NK-92 (cell line): Measurements from ENCODE around the gene GMDS.

Experiments used
- DNase-seq: peaks from one replicate; lab custom pipeline; 2025; ENCODE audit not compliant: unreplicated experiment; lab: John Stamatoyannopoulos, UW

Gene GMDS

GRCh38 chr6:2103765-2104523 lies 141.5 kb downstream of the GMDS start:
- no peak for DNase-seq

GRCh38 chr6:2102966-2103365 lies 142.4 kb downstream of the GMDS start:
- DNase-seq: no peak

- no peak for DNase-seq
These were observed 143.0 kb downstream of the GMDS start for GRCh38 chr6:2102316-2102883.

GRCh38 chr6:2101213-2101612 lies 144.2 kb downstream of the GMDS start:
- DNase-seq: no peak

GRCh38 chr6:2099870-2100269 lies 145.5 kb downstream of the GMDS start:
- DNase-seq: no peak

- no peak for DNase-seq
These were observed 147.9 kb downstream of the GMDS start for GRCh38 chr6:2097464-2097863.

GRCh38 chr6:2094642-2095041 lies 150.8 kb downstream of the GMDS start:
- no peak for DNase-seq

- no peak for DNase-seq
These were observed 159.0 kb downstream of the GMDS start for GRCh38 chr6:2086326-2086965.

- DNase-seq: no peak
These were observed 159.7 kb downstream of the GMDS start for GRCh38 chr6:2085657-2086056.

GRCh38 chr6:2081155-2082138 lies 164.0 kb downstream of the GMDS start:
- DNase-seq: no peak

GRCh38 chr6:2078888-2079287 lies 166.5 kb downstream of the GMDS start:
- no peak for DNase-seq

GRCh38 chr6:2077826-2078225 lies 167.6 kb downstream of the GMDS start:
- DNase-seq: no peak

GRCh38 chr6:2073476-2073875 lies 171.9 kb downstream of the GMDS start:
- DNase-seq: no peak

GRCh38 chr6:2072453-2072852 lies 173.0 kb downstream of the GMDS start:
- no peak for DNase-seq

GRCh38 chr6:2063547-2063946 lies 181.9 kb downstream of the GMDS start:
- DNase-seq: no peak

- no peak for DNase-seq
These were observed 183.5 kb downstream of the GMDS start for GRCh38 chr6:2061880-2062279.

GRCh38 chr6:2055911-2056310 lies 189.5 kb downstream of the GMDS start:
- no peak for DNase-seq

- no peak for DNase-seq
These were observed 190.3 kb downstream of the GMDS start for GRCh38 chr6:2055143-2055542.

- no peak for DNase-seq
These were observed 190.8 kb downstream of the GMDS start for GRCh38 chr6:2054516-2055067.

- no peak for DNase-seq
These were observed 191.7 kb downstream of the GMDS start for GRCh38 chr6:2053691-2054090.

GRCh38 chr6:2047855-2048254 lies 197.6 kb downstream of the GMDS start:
- DNase-seq: no peak
